Smooth muscle cell (in vitro differentiated cells): Measurements from ENCODE around the gene TPMT. TPM values are rescaled to one million over a fixed set of nuclear protein-coding genes. Genes with fewer than 3 reads are reported as not detected.

Source experiments
- DNase-seq: peaks from one replicate; lab custom pipeline; 2025; ENCODE audit not compliant: unreplicated experiment; lab: John Stamatoyannopoulos, UW
- H2AFZ ChIP-seq: fragments of 200-600 bp; sonication (generic); 2 replicates; pipeline ENCODE4 v1.6.0; 2016; ENCODE audit warnings: antibody characterized with exemption, low read depth, mild to moderate bottlenecking
- H3F3A ChIP-seq: fragments of 200-600 bp; sonication (generic); 2 replicates; pipeline ENCODE4 v1.6.0; 2017; ENCODE audit warnings: antibody characterized with exemption, low read depth
- H3K27ac ChIP-seq: fragments of 200-600 bp; sonication (generic); 2 replicates; pipeline ENCODE4 v1.5.1; 2016; ENCODE audit warnings: low read depth, mild to moderate bottlenecking
- H3K27me3 ChIP-seq: fragments of 200-600 bp; sonication (generic); 2 replicates; pipeline ENCODE4 v1.6.1; 2016; ENCODE audit warnings: low read depth, mild to moderate bottlenecking
- H3K36me3 ChIP-seq: fragments of 200-600 bp; sonication (generic); 2 replicates; pipeline ENCODE4 v1.5.1; 2016; ENCODE audit warnings: low read depth
- H3K4me1 ChIP-seq: fragments of 200-600 bp; sonication (generic); 2 replicates; pipeline ENCODE4 v1.5.1; 2016; ENCODE audit warnings: low read depth
- H3K4me2 ChIP-seq: fragments of 200-600 bp; sonication (generic); 2 replicates; pipeline ENCODE4 v1.6.0; 2016; ENCODE audit warnings: mild to moderate bottlenecking
- H3K4me3 ChIP-seq: fragments of 200-600 bp; sonication (generic); 2 replicates; pipeline ENCODE4 v1.5.1; 2016; ENCODE audit warnings: mild to moderate bottlenecking
- H3K79me2 ChIP-seq: fragments of 200-600 bp; sonication (generic); 2 replicates; pipeline ENCODE4 v1.6.0; 2016; ENCODE audit warnings: low read depth, mild to moderate bottlenecking
- H3K9ac ChIP-seq: fragments of 200-600 bp; sonication (generic); 2 replicates; pipeline ENCODE4 v1.6.0; 2016; ENCODE audit warnings: low read depth
- H3K9me3 ChIP-seq: fragments of 200-600 bp; sonication (generic); replicated peaks from 2 replicates; pipeline ENCODE4 v1.5.1; 2016; ENCODE audit warnings: low read depth
- H4K20me1 ChIP-seq: fragments of 200-600 bp; sonication (generic); 2 replicates; pipeline ENCODE4 v1.6.0; 2016; ENCODE audit warnings: low read depth
- CTCF ChIP-seq: fragments of 200-600 bp; sonication (generic); IDR thresholded peaks from 2 replicates; pipeline ENCODE4 v1.5.1; 2017; ENCODE audit warnings: borderline replicate concordance, mild to moderate bottlenecking, antibody characterized with exemption; ENCODE audit not compliant: insufficient read depth, poor library complexity, severe bottlenecking
- WGBS: methylation state at CpG from one replicate; pipeline ENCODE4 v1.1.7; 2016; ENCODE audit warnings: low lambda C conversion rate; 5-methylcytosine and 5-hydroxymethylcytosine counted together
- polyA plus RNA-seq: library from polyadenylated mRNA; unstranded; fragments of >200 nt; fragmentation: Nextera tagmentation; extraction: Ambion mirVana; gene quantifications from 2 replicates; pipeline ENCODE4 v1.2.1, GENCODE V29; 2016
- total RNA-seq: library from RNA; depleted of rRNA; stranded (reverse); fragments of >200 nt; gene quantifications from 2 replicates; pipeline ENCODE4 v1.2.3, GENCODE V29; 2014

The TPMT gene
- total and polyA plus RNA-seq, 2 experiments from 2014 or later, result 4.9 to 9.6 TPM

GRCh38 chr6:18166312-18167036, 11.6 kb upstream of the TPMT start:
- H3K9me3 ChIP-seq, result no peaks in the 10 kb centered on the region
- H4K20me1 ChIP-seq, result no peaks in the 10 kb centered on the region
- DNase-seq, result no peak
- no peak for TF ChIP-seq CTCF
- peaks cover 13% of the 10 kb centered on the region for H3K36me3 ChIP-seq
- no peak overlapping the region for H3K27ac ChIP-seq
- no peaks in the 10 kb centered on the region for H3F3A ChIP-seq
- H3K4me1 ChIP-seq, result no peaks in the 10 kb centered on the region
- 96% methylated on average over 2 of the region's 2 CpGs for WGBS
- no peaks in the 10 kb centered on the region for H3K79me2 ChIP-seq
- no peak overlapping the region for H3K9ac ChIP-seq
- no peak overlapping the region for H3K4me3 ChIP-seq
- no peak overlapping the region for H2AFZ ChIP-seq
- H3K4me2 ChIP-seq, result no peak overlapping the region
- H3K27me3 ChIP-seq, result no peaks in the 10 kb centered on the region

- Histone ChIP-seq H3K9ac (no peak overlapping the region), H3K79me2 (no peaks in the 10 kb centered on the region), H3K4me1 (no peaks in the 10 kb centered on the region), H3K27me3 (no peaks in the 10 kb centered on the region), H4K20me1 (no peaks in the 10 kb centered on the region), H2AFZ (no peak overlapping the region), H3K36me3 (peaks cover 13% of the 10 kb centered on the region), H3K27ac (no peak overlapping the region), H3K4me2 (no peak overlapping the region), H3F3A (no peaks in the 10 kb centered on the region), H3K9me3 (no peaks in the 10 kb centered on the region), H3K4me3 (no peak overlapping the region)
- TF ChIP-seq CTCF, result no peak
- WGBS, result 93% methylated on average over 4 of the region's 4 CpGs
- no peak for DNase-seq
Observed at GRCh38 chr6:18165751-18166150, 10.9 kb upstream of the TPMT start.

- Histone ChIP-seq H3K4me2 (no peak overlapping the region), H3F3A (no peaks in the 10 kb centered on the region), H2AFZ (no peak overlapping the region), H3K4me3 (no peak overlapping the region), H3K27me3 (no peaks in the 10 kb centered on the region), H4K20me1 (no peaks in the 10 kb centered on the region), H3K9me3 (no peaks in the 10 kb centered on the region), H3K9ac (no peak overlapping the region), H3K27ac (no peak overlapping the region), H3K36me3 (peaks cover 4% of the 10 kb centered on the region), H3K79me2 (no peaks in the 10 kb centered on the region), H3K4me1 (no peaks in the 10 kb centered on the region)
- TF ChIP-seq CTCF, result no peak
- DNase-seq, result no peak
- 95% methylated on average over 2 of the region's 2 CpGs for WGBS
Observed at GRCh38 chr6:18162401-18162800, 7.5 kb upstream of the TPMT start.

GRCh38 chr6:18161431-18161830, 6.6 kb upstream of the TPMT start:
- H4K20me1 ChIP-seq, result no peaks in the 10 kb centered on the region
- no peak overlapping the region for H3K27ac ChIP-seq
- no peak overlapping the region for H2AFZ ChIP-seq
- 93% methylated on average over 2 of the region's 2 CpGs for WGBS
- TF ChIP-seq CTCF, result no peak
- no peaks in the 10 kb centered on the region for H3K9me3 ChIP-seq
- peaks cover under 1% of the 10 kb centered on the region for H3K4me1 ChIP-seq
- no peak overlapping the region for H3K4me2 ChIP-seq
- no peaks in the 10 kb centered on the region for H3F3A ChIP-seq
- H3K79me2 ChIP-seq, result no peaks in the 10 kb centered on the region
- H3K27me3 ChIP-seq, result no peaks in the 10 kb centered on the region
- H3K36me3 ChIP-seq, result peaks cover 4% of the 10 kb centered on the region
- H3K9ac ChIP-seq, result no peak overlapping the region
- H3K4me3 ChIP-seq, result no peak overlapping the region
- DNase-seq, result no peak
